Ovary (tissue), 3 donors: ENCODE results near the gene MINDY2.

Experiments used
- CTCF ChIP-seq, 3 donors: fragments of 450-650 bp in 2 of 3; fragments of 200-600 bp in 1 of 3; IDR thresholded peaks; one replicate each; pipeline versions ENCODE4 v1.5.1 to v1.8.0; 2016 to 2022; ENCODE audit warnings: antibody characterized with exemption in 3 of 3, mild to moderate bottlenecking in 1 of 3
- EP300 ChIP-seq: sonication (generic); formaldehyde crosslinking; IDR thresholded peaks from one replicate; pipeline ENCODE4 v1.6.1; 2017; ENCODE audit warnings: antibody characterized with exemption
- POLR2A ChIP-seq: fragments of 450-650 bp; IDR thresholded peaks from one replicate; pipeline ENCODE4 v1.6.1; 2017; ENCODE audit warnings: antibody characterized with exemption, mild to moderate bottlenecking, moderate library complexity
- donor health status: DM: no; HTN: no; CAD: no.

- TF ChIP-seq CTCF (IDR thresholded peaks at IDR 0.05) (no peak), POLR2A (no peak), EP300 (no peak)
These were observed 139.4 kb downstream of the MINDY2 start for GRCh38 chr15:58910456-58910855.
